GM21367 (cell line): ENCODE measurements around the gene SRP9.
"Not testable (repeated sequence)": the region's sequence is repeated elsewhere in the genome, so short reads cannot be mapped to it uniquely, and the experiment has no call there.

Experiments used
- ATAC-seq: cut with Tn5 transposase; IDR thresholded peaks from one replicate; pipeline ENCODE4 v1.9.1; 2021; ENCODE audit not compliant: unreplicated experiment

The SRP9 gene

DNA sequence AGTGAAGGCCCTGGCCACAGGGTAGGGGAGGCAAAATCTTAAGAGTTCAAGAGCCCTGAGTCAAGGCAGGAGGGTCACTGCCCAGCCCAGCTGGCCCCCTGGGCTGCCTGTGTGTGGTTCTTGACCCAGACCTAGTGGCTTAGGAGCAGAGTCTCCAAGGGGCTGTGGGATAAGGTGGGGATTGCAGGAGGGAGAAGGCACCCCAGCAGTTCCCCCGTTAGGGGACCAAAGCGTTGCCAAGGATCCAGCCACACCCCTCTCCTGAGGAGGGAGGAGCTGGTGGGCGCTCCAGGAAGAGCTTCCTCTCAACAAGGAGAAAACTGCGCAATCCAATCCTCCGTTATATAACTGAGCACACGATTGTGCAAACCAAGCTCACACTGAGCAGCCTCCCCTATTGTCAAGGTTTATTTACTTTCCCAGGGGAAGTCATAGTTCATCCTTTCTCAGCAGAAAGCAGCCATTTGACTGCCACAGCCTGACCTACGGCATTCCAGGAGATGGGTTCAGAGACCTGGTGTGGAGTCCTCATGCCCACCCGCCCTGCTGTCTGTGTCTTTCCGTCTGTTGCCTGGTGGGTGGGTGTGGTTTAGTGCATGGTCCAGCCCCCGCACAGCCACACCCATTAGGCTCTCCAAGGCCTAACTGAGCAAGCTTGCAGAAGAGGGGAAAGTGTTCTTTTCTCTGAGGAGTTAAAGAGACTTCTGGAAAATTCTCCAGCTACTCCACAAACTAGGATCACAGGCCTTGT is 35.8 kb downstream of the SRP9 start:
- no peak for ATAC-seq

DNA sequence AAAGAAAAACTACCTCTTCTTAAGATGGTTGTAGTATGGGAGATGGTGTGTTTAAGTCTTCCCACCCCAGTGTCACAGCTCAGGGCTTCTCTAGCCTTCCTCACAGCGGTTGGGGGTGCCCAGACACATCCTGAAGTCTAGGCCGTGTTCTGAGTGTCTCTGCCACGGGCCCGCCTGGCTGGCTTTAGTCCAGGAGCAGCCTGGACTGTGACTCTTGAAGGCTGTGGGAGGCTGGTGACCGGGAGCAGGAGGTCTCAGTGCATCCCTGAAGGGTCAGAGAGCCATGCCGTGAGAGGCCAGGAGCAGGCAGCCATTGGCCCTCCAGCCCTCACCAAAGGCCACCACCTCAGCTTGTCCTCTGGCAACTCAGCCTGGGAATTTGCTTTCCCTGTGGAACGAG is 36.8 kb downstream of the SRP9 start:
- no peak for ATAC-seq

DNA sequence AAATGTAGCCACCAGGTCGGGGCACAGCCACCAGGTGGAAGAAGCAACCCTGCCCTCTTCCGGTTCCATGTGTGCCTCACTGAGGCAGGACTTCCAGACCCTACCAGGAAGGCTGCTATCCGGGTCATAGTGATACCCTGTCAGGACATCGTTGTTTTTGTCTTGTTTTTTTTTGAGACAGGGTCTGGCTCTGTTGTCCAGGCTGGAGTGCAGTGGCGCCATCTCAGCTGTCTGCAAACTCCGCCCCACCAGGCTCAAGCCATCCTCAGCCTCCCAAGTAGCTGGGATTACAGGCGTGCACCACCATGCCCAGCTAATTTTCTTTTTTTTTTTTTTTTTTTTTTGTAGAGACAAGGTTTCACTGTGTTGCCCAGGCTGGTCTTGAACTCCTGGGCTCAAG is 37.5 kb downstream of the SRP9 start:
- ATAC-seq = not testable (repeated sequence)

DNA sequence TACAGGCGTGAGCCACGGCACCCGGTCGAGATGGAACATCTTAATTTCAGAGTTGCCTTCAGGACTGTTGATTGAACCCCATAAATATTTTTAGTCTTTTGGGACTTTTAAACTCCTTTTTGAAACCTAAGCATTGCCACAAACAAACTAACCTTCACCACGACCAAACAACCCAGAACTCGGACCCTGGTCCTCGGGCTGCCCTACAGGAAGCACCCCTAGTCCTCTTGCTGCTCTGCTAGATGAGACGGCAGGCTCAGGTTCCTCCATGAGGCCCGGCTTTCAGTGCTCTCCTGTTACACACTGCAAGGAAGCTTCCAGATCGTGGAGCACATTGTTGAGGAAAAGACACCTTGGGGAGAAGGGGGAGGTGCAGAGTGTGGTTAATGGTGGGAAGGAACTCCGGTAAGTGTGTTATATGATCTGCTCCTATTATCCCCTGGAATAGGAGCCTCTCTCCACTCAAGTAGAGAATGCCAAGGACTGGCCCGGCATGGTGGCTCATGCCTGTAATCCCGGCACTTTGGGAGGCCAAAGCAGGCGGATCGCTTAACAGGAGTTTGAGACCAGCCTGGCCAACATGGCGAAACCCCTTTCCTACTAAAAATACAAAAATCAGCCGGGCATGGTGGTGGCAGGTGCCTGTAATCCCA is 38.0 kb downstream of the SRP9 start:
- ATAC-seq = no peak

DNA sequence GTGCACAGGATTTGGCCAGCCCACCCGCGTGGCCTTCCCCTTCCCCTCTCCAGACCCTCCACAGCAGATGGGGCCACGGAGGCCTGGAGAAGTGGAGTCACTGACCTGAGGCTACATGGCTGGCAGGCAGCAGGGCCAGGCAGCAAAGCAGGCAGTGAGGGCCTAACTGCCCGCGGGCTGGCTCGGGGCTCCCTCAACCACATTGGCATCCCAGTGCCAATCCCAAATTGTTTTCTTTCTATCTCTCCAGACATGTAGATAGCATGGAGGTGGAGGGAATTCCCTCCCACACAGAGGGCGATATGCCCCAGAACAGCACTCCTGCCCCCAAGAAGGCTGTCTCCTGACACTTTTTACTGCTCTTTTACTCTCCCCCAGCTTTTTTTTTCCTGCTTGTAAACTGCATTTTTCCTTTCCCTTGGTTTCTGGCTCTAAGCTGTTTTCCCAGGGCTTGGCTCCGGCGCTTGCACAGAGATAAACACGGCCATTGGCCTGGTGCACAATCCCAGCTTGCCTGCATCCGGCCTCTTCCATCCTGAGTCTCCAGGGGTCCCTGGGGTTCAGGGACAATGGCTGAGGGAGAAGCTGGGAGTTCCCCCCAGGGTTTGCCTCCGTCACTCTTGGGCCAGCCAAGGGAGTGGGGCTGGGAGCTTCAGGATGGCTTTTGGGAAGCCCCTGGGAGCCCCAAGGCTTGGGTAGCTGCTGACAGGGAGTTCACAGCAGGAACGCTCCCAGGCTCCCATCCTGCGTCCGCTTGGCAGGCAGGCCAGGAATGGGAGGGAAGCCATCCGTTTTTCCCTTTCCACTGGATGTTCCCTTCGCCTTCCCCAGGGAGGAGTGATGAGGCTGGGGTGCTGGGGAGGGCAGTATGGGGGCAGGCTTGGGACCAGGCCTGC is 39.3 kb downstream of the SRP9 start:
- ATAC-seq = no peak

DNA sequence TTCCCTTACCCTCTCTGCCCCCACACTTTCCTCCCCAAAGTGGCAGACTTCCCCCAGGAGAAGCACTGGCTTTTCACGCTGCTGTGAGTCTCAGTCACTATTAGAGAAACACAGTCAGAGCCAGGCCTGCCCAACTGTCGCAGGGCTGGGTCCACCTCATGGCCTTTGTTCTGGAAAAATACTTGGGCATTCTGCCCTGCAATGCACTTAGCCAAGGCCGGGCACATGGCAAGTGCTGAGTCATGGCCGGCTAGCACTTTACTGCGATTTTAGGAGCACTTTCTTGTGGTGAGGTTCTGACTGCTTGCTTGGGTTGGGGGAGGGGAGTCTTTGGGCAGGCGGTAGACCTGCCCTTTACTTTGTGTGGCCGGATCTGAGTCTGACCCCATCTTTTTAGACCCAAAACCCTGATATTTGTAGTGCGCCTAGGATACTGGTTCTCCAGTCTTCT is 40.0 kb downstream of the SRP9 start:
- no peak for ATAC-seq

DNA sequence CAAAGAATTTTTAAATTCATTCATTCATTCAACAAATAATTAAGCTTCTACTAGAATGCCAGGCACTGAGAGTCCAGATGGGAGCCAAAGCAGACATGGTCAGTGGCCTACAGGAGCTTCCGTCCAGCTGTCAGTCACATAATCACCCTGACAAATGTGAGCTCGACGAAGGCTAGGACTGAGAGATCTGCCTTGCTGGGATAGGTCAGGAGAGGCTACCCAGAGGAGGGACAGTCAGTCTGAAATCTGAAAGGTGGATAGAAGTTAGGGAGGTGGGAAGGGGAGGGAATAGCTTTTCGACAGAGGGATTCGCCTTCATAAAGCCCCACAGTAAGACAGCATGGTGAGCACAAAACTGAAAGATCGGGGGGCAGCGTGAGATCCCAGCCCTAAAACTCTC is 40.6 kb downstream of the SRP9 start:
- no peak for ATAC-seq

DNA sequence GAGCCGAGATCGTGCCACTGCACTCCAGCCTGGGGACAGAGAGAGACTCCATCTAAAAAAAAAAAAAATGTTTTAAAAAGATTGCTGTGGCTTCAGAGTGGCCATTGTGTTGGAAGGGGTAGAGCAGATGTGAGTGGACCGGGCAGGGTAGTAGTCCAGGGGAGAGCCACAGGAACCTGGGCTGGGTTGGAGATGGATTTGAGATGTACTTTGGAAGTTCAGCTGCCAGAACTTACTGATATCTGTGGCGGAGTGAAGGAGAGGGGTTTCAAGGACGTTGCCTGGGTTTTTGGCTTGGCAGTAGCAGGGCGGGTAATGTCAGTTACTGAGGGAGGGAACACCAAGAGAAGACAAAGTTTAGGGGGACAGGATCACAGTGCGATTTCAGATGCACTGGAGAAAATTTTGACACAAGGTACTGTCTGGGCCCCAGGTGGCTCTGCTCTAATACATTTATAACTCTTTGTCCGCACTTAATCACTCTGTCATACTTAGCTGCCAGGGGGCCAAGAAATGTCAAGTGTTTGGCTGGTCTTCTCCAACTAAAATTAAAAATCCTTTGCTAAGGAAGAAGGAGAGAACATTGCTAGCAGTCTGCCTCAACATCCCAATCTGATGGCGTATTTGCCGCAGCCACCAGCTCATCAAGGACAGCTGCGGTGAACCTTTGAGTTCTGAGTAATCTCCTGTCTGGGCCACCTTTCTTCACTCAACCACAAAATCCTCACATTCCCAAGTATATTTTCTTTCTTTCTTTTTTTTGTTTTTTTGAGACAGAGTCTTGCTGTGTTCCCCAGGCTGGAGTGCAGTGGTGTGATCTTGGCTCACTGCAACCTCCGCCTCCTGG is 41.9 kb downstream of the SRP9 start:
- ATAC-seq = no peak

DNA sequence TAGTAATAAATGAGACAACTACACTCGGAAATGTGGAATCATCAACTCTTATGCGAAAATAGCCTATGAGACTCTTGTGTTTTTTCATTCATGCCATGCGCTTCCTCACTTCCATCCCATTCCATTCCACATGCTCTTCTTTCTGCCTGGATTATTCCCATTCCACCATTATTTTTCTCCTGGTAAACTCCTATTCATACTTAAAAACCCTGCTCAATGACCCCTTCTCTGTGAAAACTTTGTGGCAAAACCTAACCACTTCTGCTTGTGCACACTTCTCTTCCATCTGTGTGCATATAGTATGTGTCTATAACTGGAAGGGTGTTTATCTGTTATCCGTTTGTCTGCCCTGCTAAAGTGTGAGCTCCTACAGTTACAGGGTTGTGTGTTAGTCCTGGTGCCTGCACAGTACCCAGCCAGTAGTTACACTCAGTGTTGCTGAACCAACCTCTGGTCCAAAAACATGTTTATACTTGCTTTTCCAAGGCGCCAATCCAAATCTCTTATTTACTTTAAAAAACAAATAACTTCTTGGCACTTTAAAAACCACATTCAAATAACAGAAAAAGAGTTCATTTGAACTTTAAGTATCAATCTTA is 43.0 kb downstream of the SRP9 start:
- ATAC-seq = no peak

DNA sequence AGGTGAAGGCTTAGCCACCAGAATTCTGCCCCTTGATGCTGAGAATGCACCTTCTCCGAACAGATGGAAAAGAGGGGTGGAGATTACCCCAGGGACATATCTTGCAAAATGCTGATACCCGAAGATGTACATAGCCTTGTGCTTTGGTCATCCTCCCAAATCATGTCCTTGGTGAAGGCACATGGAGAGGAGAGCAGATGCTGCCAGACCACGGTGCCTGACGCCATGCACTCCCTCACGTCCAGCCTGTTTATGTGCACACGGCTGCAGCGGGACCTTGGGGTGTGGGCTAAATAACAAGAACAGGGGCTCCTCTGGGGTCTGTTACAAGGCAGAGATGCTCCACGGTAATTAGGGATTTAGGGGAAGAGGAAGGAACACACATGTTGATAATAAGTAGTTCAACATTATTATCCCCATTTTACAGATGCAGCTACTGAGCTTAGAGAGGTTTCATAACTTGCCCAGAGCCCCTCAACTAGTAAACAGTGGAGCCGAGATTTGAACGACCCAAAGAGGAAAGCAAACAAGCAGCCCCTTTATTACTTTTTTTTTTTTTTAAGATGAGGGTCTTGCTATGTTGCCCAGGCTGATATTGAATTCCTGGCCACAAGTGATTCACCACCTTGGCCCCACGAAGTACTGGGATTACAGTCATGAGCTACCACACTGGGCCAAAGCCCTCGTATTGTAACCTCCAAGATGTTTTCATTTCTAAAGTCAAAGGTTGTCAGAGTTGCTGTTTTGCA is 45.2 kb downstream of the SRP9 start:
- no peak for ATAC-seq

DNA sequence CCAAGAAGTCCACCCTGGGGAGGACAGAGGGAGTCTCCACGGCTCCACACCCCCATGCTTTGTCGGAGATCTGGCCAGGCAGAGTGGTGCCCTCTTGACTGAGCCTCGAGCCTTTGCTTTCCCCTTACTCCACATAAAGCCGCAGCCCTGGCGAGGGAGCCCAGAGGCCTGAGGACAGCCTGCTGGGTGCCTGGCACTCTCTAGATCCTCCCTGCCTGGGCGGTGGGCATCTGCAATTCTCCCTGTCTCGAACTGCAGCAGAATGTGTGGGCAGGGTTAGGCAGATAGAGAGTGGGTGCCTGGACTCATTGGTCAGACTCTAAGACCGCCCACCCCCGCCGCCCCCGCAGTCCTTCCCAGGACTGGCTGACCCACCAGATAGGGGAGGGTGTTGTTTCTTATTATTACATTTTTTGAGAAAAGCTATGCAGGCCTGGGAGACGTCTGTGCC is 46.2 kb downstream of the SRP9 start:
- ATAC-seq = no peak

DNA sequence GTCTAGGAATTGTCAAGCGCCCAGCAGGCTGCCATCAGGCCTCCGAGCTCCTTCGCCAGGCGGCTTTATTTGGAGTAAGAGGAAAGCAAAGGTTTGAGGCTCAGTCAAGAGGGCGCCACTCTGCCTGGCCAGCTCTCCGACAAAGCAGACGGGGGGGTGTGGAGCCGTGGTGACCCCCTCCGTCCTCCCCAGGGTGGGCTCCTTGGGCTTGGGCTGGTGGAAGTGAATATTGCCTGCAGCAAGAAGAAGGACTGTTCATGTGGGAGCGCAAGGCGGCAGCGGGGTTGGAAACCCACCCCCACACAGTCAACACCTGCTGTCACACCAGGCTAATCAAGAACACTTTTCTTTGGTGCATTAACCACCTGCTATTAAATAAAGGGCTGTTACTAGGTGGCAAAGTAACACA is 46.9 kb downstream of the SRP9 start:
- no peak for ATAC-seq

DNA sequence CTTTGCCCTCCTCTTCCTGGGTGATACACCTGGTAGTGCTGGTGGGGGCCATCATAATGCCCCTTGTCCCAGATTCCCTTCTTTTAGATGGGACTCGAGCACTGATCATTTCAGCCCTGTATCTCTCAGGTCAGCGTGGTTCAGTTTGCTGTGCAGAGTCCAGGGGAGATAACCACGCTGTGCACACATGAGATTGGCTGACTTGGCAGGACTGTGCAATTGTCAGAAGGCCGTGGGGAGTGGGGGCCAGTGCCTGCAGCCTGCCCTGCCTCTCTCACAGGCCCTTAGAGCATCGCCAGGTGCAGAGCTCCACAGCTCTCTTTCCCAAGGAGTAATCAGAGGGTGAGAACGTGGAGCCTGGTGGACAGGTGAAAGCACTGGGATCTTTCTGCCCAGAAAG is 47.5 kb downstream of the SRP9 start:
- ATAC-seq = no peak

DNA sequence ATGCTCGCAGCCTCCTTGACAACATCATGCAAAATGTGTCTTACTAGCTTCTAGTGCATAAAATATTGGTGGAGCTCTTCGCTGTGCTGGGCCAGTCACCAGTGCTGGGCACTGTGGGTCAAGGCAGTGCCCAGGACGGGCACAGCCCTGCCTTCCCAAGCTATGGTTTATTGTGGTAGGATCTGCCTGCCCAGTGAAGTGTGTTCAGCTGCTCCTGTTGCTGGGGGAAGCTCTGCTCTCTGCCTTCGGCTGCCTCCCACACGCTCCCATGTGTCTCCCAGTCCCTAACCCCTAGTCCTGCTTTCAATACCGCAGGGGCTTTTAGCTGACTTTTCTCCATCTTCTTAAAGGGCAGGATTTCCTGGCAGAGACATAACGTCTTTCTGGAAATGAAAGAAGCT is 48.0 kb downstream of the SRP9 start:
- ATAC-seq = no peak

DNA sequence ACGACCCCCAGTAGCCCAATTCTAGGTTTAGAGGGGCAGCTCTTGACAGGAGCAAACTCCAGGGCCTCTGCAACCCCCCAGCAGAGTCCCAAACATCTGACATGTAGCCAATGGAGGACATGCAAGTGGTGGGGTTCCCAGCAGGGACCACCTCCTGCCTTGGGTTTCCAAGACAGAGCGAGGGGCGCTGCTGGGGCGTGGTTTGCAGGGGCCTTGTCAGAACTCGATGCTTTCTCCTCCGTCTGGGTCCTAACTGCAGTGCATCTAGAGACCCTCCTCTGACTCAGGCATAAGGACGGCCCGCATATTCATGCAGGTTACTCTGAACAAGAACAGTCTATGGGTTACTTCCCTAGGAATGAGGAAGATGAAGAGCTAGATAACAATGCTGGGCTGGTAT is 49.5 kb downstream of the SRP9 start:
- no peak for ATAC-seq

DNA sequence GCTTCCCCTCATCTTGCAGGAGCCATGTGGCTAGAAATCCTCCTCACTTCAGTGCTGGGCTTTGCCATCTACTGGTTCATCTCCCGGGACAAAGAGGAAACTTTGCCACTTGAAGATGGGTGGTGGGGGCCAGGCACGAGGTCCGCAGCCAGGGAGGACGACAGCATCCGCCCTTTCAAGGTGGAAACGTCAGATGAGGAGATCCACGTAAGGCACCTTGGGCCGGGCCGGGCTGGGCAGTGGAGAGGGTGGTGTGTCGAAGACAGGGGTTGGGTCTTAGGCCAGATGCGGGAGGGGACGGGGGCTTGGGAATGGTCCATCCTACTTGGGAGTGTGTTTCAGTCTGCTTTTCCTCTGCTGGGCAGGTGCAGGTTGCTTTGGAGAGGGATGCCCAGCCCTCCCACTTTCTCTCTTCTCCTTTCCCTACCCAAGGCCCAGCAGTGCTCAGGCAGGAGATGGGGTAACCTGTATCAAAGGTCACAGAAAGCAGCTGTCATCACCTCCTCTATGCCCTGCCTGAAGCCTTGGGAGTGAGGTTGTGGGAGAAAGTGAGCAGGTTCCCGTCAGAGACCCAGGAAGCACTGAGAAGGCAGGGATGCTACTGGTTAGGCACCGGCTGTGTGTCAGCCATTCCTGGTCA is 51.2 kb downstream of the SRP9 start:
- no peak for ATAC-seq

DNA sequence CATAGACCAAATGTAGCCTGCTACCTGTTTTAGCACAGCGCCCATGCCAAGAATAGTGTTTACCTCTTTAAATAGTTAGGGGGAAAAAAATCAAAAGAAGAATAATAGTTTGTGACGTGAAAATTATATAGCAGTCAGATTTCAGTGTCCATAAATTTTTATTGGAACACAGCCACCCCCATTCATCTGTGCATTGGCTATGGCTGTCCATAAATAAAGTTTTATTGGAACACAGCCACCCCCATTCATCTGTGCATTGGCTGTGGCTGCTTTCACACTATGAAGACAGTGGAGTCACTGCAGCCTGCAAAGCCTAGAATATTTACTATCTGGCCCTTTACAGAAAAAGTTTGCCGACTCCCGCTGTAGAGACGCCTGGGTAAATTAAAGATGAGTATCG is 53.2 kb downstream of the SRP9 start:
- ATAC-seq = no peak

DNA sequence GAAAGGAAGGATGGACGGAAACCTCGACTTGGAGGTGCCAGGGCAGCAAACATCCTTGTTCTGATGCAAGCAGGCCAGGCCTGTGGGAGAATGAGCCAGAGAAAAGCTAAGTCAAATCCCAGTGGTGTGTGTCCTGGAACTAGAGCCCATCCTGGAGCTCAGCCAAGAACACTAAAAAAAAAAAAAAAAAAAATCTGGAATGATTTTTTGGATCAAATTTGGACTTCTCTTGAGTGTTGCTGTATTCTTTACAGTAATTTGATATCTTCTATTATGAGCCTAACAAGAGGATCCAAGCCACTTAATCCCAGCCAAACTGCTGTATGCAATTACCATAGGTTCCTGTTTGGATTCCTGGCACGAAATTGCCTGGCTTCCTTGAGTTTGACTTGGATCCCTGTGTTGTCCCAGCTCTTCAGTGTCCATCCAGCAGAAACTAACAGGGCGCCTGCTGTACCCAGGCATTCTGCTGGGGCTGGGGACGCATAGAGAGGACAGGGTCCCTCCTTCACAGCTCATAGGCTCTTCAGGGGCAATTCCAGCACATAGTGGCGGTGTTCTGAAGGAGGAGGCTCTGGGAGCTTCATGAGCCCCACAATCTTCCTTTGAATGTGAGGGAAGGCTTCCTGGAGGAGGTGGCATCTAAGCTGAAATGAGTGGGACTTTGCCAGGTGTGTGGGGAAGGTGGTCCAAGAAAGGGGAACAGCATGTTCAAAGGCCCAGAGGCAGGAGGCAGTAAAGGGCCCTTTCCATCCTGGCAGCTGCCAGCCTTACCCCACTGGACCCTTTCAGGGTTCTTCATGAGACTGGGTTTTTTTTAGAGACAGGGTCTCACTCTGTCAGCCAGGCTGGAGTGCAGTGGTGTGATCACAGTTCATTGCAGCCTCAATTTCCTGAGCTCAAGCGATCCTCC is 57.0 kb downstream of the SRP9 start:
- ATAC-seq = no peak
